ENCODE results near the gene BAX. TPM values are rescaled to one million over a fixed set of nuclear protein-coding genes. Genes with fewer than 3 reads are reported as not detected.
A peak's percentile ranks its signal among the peaks of the same experiment; 100 is the strongest.
"Not testable (repeated sequence)": the region's sequence is repeated elsewhere in the genome, so short reads cannot be mapped to it uniquely, and the experiment has no call there.

The BAX gene
- total RNA-seq: 10 to 100 TPM; 44.6 to 53.4 TPM
- long read RNA-seq, donor 1, partial matches to known transcripts: 0 of 1 reads
- long read RNA-seq, donor 1, other reads (novel, unspliced or antisense): 0 of 1 reads
- long read RNA-seq, donor 2, partial matches to known transcripts: 0 of 3 reads
- long read RNA-seq, donor 2, other reads (novel, unspliced or antisense): 3 of 3 reads

GRCh38 chr19:48954595-48955307, at the start of gene BAX:
TSS of gene BAX (plus strand) at chr19:48954875. CDS start at chr19:48954929, 54 bp downstream.
- intact Hi-C loops (cut with DNase I): loop anchor here in 1 of 2 donors (10.0 kb wide), 1 partner anchor 60 kb away; the partner anchor contains the start of gene TULP2
- peak; percentile 99 for DNase-seq (ENCODE audit: low spot score)

DNA sequence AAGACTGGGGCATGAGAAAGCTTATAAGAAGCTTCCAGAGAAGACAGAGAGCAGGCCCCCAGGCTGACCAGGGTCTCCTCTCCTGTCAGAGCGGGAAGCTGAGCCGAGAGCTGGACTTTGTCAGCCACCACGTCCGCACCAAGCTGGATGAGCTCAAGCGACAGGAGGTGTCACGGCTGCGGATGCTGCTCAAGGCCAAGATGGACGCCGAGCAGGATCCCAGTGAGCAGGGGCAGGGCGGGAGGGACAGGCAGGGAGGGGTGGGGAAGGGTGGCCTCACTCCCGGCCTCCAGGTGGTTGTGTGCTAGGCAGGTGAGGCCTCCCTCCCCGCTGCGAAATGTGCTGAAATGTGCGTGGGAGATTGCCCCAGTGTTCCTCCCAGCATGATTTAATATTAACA, 49.0 kb upstream of the BAX start:
- no peak for DNase-seq (ENCODE audit: low spot score)
- intact Hi-C loops (cut with DNase I): no loop called here

DNA sequence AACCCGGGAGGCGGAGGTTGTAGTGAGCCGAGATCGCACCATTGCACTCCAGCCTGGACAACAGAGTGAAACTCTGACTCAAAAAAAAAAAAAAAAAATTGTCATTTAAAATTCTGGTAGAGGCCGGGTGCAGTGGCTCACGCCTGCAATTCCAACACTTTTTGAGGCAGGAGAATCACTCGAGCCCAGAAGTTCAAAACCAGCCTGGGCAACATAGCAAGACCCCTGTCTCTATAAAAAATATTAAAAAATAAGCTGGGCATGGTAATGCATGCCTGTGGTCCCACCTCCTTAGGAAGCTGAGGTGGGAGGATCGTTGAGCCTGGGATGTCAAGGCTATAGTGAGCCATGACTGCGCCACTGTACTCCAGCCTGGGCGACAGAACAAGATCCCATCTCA, 48.4 kb upstream of the BAX start:
- no peak for DNase-seq (ENCODE audit: low spot score)
- intact Hi-C loops (cut with DNase I): no loop called here

DNA sequence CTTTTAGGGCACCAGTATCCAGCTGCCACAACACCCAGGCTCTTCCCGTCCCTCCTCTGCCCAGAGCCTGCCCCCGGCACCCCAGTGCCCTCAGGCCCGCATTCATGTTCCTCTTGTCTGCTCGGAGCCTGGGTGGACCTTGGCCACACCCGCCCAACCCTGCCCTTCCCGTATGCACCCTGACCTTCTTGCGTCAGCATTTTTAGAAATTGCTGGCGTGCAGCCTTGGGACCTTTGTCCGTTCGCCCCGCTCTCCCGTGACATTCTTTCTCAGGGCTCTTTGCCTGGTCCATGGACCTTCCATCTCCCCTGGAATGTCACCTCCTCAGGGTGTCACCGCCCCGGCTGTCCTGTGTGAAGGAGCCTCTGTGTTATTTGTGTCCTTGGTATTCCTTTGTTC, 47.0 kb upstream of the BAX start:
- DNase-seq (ENCODE audit: low spot score): no peak
- intact Hi-C loops (cut with DNase I): no loop called here

GRCh38 chr19:48909424-48910077, 45.1 kb upstream of the BAX start:
- intact Hi-C loops (cut with DNase I): loop anchor here in 1 of 2 donors (2.0 kb wide), 1 partner anchor 63 kb away; no protein-coding TSS in a partner anchor
- not testable (repeated sequence) for DNase-seq (ENCODE audit: low spot score)

DNA sequence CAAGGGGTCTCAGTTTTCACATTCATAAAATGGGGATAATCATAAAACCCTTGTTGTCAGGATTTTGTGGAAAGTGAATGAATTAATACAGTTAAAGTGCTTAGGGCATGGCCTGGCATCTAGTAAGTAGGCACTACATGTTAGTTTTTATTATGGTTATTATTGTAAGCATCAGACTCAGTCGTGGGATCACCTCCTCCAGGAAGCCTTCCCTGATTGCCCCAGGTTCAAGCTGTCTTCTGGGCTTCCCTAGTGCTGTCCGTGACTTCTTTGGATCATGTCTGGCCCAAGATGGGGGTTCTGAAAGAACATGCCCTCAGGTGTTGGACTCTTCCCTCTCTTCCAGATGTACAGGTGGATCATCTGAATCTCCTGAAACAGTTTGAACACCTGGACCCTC, 43.9 kb upstream of the BAX start:
- DNase-seq (ENCODE audit: low spot score): no peak
- intact Hi-C loops (cut with DNase I): loop anchor here in 1 of 2 donors (2.0 kb wide), 1 partner anchor 64 kb away; no protein-coding TSS in a partner anchor

DNA sequence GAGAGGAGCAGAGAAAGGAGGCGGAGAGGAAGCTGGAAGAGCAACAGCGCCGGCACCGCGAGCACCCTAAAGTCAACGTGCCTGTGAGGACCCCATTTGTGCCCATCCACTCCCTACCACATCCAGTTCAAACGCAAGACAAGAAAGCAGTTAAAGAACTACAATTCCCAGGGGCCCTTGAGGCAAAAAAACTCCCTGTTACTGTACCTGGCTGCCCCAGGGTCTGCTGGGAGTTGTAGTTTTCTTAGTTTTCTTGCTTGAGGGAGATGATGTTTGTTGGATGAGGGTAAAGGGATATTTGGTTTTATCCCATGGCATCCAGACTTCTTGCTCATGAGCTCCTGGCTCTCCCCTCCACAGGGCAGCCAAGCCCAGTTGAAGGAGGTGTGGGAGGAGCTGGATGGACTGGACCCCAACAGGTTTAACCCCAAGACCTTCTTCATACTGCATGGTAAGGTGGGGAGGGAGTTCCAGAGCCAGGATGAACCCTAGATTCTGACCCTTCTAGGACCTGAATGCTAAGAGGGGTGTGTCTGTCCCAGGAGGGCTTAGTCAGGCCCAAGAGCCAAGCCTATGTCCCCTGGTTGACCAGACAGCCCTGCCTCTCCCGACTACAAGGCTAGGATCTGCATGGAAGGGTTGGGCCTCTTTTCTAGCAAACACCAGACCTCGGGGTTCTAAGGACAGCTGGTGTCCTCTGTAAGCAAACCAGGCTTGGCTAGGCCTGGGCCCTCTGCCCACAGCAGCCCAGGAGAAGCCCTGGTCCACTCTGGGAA, 41.4 kb upstream of the BAX start:
- intact Hi-C loops (cut with DNase I): no loop called here
- no peak for DNase-seq (ENCODE audit: low spot score)

DNA sequence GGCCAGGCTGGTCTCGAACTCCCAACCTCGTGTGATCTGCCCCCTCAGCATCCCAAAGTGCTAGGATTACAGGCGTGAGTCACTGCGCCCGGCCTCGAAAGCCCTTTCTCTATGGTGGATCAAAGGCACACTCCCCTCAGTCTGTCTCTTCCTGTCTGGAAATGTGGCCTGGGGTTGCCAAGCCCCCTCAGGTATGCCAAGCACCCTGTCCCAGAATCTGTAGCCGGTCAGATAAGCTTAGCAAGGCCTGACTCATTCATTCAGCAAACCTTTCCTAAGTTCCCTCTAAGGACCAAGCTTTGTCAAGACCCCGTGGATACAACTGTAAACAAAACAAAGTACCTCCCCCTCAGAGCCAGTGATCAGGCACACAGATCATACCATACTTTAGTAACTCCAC, 40.5 kb upstream of the BAX start:
- DNase-seq (ENCODE audit: low spot score): no peak
- intact Hi-C loops (cut with DNase I): no loop called here

DNA sequence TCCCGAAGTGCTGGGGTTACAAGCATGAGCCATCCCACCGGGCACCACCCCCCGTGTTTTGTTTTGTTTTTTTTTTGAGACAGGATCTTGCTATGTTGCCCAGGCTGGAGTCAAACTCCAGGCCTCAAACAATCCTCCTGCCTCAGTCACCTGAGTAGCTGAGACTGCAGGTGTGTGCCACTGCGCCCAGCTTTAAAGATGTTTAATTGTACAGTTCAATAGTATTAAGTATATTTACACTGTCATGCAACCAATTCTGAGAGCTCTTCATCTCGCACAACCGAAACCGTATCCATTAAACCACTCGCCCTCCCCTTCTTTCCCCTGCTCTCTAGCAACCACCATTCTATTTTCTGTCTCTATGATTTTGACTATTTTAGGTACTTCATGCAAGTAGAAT, 38.9 kb upstream of the BAX start:
- DNase-seq (ENCODE audit: low spot score): no peak
- intact Hi-C loops (cut with DNase I): no loop called here

- no peak for DNase-seq (ENCODE audit: low spot score)
- intact Hi-C loops (cut with DNase I): no loop called here
Measured at GRCh38 chr19:48918071-48918470, 36.6 kb upstream of the BAX start.

GRCh38 chr19:48918801-48919247, 35.9 kb upstream of the BAX start:
- no peak for DNase-seq (ENCODE audit: low spot score)
- intact Hi-C loops (cut with DNase I): no loop called here

GRCh38 chr19:48919271-48919670, 35.4 kb upstream of the BAX start:
- DNase-seq (ENCODE audit: low spot score); intact Hi-C loops (cut with DNase I): not testable (repeated sequence)

GRCh38 chr19:48920949-48921348, 33.7 kb upstream of the BAX start:
- no peak for DNase-seq (ENCODE audit: low spot score)
- intact Hi-C loops (cut with DNase I): no loop called here

- intact Hi-C loops (cut with DNase I): no loop called here
- no peak for DNase-seq (ENCODE audit: low spot score)
Measured at GRCh38 chr19:48921721-48922500, 32.8 kb upstream of the BAX start.

DNA sequence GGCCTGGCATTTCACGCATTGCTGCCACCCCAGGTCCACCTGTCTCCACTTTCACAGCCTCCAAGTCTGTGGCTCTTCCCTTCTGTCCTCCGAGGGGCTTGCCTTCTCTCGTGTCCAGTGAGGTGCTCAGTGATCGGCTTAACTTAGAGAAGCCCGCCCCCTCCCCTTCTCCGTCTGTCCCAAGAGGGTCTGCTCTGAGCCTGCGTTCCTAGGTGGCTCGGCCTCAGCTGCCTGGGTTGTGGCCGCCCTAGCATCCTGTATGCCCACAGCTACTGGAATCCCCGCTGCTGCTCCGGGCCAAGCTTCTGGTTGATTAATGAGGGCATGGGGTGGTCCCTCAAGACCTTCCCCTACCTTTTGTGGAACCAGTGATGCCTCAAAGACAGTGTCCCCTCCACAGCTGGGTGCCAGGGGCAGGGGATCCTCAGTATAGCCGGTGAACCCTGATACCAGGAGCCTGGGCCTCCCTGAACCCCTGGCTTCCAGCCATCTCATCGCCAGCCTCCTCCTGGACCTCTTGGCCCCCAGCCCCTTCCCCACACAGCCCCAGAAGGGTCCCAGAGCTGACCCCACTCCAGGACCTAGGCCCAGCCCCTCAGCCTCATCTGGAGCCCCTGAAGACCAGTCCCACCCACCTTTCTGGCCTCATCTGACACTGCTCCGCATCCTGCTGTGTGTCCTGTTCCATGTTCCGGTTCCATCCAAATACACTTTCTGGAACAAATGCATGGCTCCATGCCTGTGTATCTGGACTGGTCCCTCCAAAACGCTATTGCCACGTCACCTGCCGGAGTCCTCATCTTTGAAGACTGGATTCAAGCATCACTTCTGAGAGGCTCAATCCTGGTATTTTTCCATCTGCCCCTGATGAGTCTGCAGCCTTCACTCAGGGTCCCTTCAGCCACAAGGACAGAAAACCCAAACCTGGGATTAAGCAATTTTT, 31.9 kb upstream of the BAX start:
- intact Hi-C loops (cut with DNase I): no loop called here
- no peak for DNase-seq (ENCODE audit: low spot score)

DNA sequence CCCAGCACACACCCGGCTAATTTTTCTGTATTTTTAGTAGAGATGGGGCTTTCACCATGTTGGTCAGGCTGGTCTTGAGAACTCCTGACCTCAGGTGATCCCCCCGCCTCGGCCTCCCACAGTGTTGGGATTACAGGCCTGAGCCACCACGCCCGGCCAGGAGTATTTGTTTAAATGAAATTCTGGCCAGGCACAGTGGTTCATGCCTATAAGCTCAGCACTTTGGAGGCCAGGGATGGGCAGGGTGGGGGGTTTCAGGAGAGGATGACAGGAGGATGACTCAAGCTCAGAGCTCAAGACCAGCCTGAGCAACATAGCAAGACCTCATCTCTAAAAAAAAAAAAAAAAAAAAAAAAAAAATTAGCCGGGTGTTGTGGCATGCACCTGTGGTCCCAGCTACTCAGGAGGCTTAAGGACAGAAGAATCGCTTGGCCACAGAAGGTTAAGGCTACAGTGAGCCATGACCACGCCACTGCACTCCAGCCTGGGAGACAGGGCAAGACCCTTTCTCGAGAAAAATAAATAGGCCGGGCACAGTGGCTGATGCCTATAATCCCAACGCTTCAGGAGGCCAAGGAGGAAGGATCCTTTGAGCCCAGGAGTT, 29.3 kb upstream of the BAX start:
- intact Hi-C loops (cut with DNase I): no loop called here
- DNase-seq (ENCODE audit: low spot score): no peak

GRCh38 chr19:48925890-48926289, 28.8 kb upstream of the BAX start:
- intact Hi-C loops (cut with DNase I); DNase-seq (ENCODE audit: low spot score): not testable (repeated sequence)
